ENCODE measurements around the gene ABHD5.

The ABHD5 gene

GRCh38 chr3:43779850-43780249, 89.1 kb downstream of the ABHD5 start:
- no peak for DNase-seq (ENCODE audit: low spot score)

- peak; percentile 25 for DNase-seq (ENCODE audit: low spot score)
Measured at GRCh38 chr3:43782541-43782940, 91.8 kb downstream of the ABHD5 start.
